ENCODE data around the gene DHRS7C. TPM values are rescaled to one million over a fixed set of nuclear protein-coding genes. Genes with fewer than 3 reads are reported as not detected.

DHRS7C gene
- total and polyA plus RNA-seq, 7 experiments from 2014 or later = not detected

DNA sequence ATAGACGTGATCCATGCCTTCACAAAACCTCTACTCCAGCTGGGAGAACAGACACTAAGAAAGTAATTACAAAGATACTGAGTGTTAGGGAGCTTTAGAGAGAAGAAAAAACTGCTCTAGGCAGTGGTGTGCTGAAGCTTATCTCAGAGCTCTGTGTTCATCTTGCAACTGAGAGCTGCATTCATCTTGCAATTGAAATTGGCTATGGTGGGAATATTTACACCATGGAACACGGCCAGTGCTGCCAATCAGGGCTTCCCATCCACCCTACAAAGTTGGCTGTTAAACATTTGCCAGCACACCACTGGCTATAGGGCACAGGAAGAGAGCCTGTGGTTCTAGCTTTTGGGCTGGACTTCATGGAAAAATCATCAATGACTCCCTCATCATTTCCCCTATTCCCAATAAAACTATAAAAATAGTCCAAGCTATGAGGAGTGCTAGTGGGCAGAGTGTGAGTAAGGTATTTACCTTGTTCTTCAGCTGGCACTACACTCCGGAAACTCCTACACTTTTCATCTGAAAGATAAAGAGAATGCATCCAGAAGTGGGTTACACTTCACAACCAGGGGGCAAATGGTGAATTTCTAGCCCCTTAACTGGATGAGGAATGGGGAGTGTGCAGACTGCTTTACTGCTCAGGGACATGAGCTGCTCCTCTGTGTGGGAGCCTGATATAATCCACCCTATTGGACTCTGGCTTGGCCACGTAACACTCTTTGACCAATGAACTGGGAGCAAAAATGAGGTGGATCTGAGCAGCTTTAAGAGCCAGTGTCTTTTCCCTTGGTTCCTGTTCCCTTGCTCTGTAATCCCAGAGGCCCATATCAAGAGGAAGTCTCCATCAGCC is 18.9 kb upstream of the DHRS7C start:
- Histone ChIP-seq H3K27ac (ENCODE audit: low read depth, low read length) (no peak overlapping the region), H3K4me3 (ENCODE audit: low read length) (no peak overlapping the region), H3K27me3 (ENCODE audit: control insufficient read depth in 2 of 2, insufficient read depth in 2 of 2, low read length in 2 of 2) (no peaks in the 10 kb centered on the region), H3K4me1 (ENCODE audit: control insufficient read depth in 2 of 2, insufficient read depth in 2 of 2, low read length in 2 of 2) (no peaks in the 10 kb centered on the region), H3K9me3 (ENCODE audit: control insufficient read depth in 2 of 3, low read length in 3 of 3) (no peaks in the 10 kb centered on the region), H3K36me3 (ENCODE audit: control insufficient read depth in 2 of 3, insufficient read depth in 3 of 3, low read length in 3 of 3) (no peaks in the 10 kb centered on the region)
- no peak overlapping the region for H3K27ac Mint-ChIP-seq
- H3K9me3 Mint-ChIP-seq = peaks cover 0 to 17% (median 0%) of the 10 kb centered on the region in 11 donors
- intact Hi-C loops (cut with micrococcal nuclease) = no loop called here
- ChIA-PET CTCF (no interaction called here), POLR2A (no interaction called here)
- no peak for ATAC-seq
- peaks cover 0 to 15% (median 7%) of the 10 kb centered on the region in 5 donors for H3K27me3 Mint-ChIP-seq
- H3K4me3 Mint-ChIP-seq = no peak overlapping the region
- no peaks in the 10 kb centered on the region for H3K36me3 Mint-ChIP-seq
- DNase-seq = no peak
- no peaks in the 10 kb centered on the region for H3K4me1 Mint-ChIP-seq

- no peak overlapping the region for H3K27ac ChIP-seq (ENCODE audit: low read depth, low read length)
- intact Hi-C loops (cut with micrococcal nuclease) = no loop called here
- POLR2A ChIA-PET = no interaction called here
These were observed 18.0 kb upstream of the DHRS7C start for GRCh38 chr17:9809409-9809808.

DNA sequence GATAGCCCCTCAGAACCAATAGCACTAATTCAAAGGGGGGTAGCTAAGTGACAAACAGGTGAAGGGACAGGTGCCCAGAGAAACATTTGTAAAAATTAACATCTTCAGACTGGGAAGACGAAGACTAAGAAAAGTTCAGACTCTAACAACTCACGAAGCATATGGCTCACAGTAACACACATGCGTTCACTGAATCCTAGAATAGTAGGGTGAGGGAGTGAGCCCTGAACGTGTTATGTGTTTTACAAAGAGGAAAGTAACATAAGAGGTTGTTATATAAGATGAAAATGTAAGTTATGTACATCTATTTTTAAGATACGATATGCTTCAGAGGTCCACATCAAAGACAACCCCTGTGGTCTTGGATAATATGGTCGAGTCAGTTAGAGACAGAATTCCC is 15.3 kb upstream of the DHRS7C start:
- H3K36me3 Mint-ChIP-seq = no peaks in the 10 kb centered on the region
- ATAC-seq = no peak

More at GRCh38 chr17:9809409-9809808, 18.0 kb upstream of the DHRS7C start:
- ATAC-seq (no peak), DNase-seq (no peak)
- Histone ChIP-seq H3K27me3 (ENCODE audit: control insufficient read depth in 2 of 2, insufficient read depth in 2 of 2, low read length in 2 of 2) (no peaks in the 10 kb centered on the region), H3K9me3 (ENCODE audit: control insufficient read depth in 2 of 3, low read length in 3 of 3) (no peaks in the 10 kb centered on the region), H3K36me3 (ENCODE audit: control insufficient read depth in 2 of 3, insufficient read depth in 3 of 3, low read length in 3 of 3) (no peaks in the 10 kb centered on the region), H3K4me1 (ENCODE audit: control insufficient read depth in 2 of 2, insufficient read depth in 2 of 2, low read length in 2 of 2) (no peaks in the 10 kb centered on the region), H3K4me3 (ENCODE audit: low read length) (no peak overlapping the region)
- H3K27ac Mint-ChIP-seq = no peak overlapping the region
- no peaks in the 10 kb centered on the region for H3K4me1 Mint-ChIP-seq
- peaks cover 0 to 18% (median 13%) of the 10 kb centered on the region in 5 donors for H3K27me3 Mint-ChIP-seq
- H3K4me3 Mint-ChIP-seq = no peak overlapping the region
- H3K36me3 Mint-ChIP-seq = no peaks in the 10 kb centered on the region
- H3K9me3 Mint-ChIP-seq = peaks cover 0 to 24% (median 0%) of the 10 kb centered on the region in 11 donors
- CTCF ChIA-PET = no interaction called here

GRCh38 chr17:9805769-9806168 is 14.4 kb upstream of the DHRS7C start:
- Mint-ChIP-seq H3K4me3 (no peak overlapping the region), H3K36me3 (no peaks in the 10 kb centered on the region), H3K27me3 (peaks cover 0 to 25% (median 12%) of the 10 kb centered on the region in 5 donors), H3K9me3 (peaks cover 0 to 16% (median 3%) of the 10 kb centered on the region in 11 donors), H3K27ac (no peak overlapping the region), H3K4me1 (no peaks in the 10 kb centered on the region)
- Histone ChIP-seq H3K27me3 (ENCODE audit: control insufficient read depth in 2 of 2, insufficient read depth in 2 of 2, low read length in 2 of 2) (no peaks in the 10 kb centered on the region), H3K9me3 (ENCODE audit: control insufficient read depth in 2 of 3, low read length in 3 of 3) (no peaks in the 10 kb centered on the region), H3K36me3 (ENCODE audit: control insufficient read depth in 2 of 3, insufficient read depth in 3 of 3, low read length in 3 of 3) (no peaks in the 10 kb centered on the region), H3K4me3 (ENCODE audit: low read length) (no peak overlapping the region), H3K27ac (ENCODE audit: low read depth, low read length) (no peak overlapping the region), H3K4me1 (ENCODE audit: control insufficient read depth in 2 of 2, insufficient read depth in 2 of 2, low read length in 2 of 2) (no peaks in the 10 kb centered on the region)
- POLR2A ChIA-PET = no interaction called here
- intact Hi-C loops (cut with micrococcal nuclease) = no loop called here
- DNase-seq (no peak), ATAC-seq (no peak)
- CTCF ChIA-PET = no interaction called here

More for the DNA sequence above, 15.3 kb upstream of the DHRS7C start:
- Mint-ChIP-seq H3K27ac (no peak overlapping the region), H3K4me3 (no peak overlapping the region), H3K27me3 (peaks cover 0 to 25% (median 12%) of the 10 kb centered on the region in 5 donors), H3K9me3 (peaks cover 0 to 16% (median 3%) of the 10 kb centered on the region in 11 donors), H3K4me1 (no peaks in the 10 kb centered on the region)
- no peaks in the 10 kb centered on the region for H3K9me3 ChIP-seq (ENCODE audit: control insufficient read depth in 2 of 3, low read length in 3 of 3)
- no peak overlapping the region for H3K4me3 ChIP-seq (ENCODE audit: low read length)
- no peaks in the 10 kb centered on the region for H3K36me3 ChIP-seq (ENCODE audit: control insufficient read depth in 2 of 3, insufficient read depth in 3 of 3, low read length in 3 of 3)
- ChIA-PET POLR2A (no interaction called here), CTCF (no interaction called here)
- intact Hi-C loops (cut with micrococcal nuclease) = no loop called here
- no peak for DNase-seq
- no peaks in the 10 kb centered on the region for H3K27me3 ChIP-seq (ENCODE audit: control insufficient read depth in 2 of 2, insufficient read depth in 2 of 2, low read length in 2 of 2)
- no peak overlapping the region for H3K27ac ChIP-seq (ENCODE audit: low read depth, low read length)
- H3K4me1 ChIP-seq (ENCODE audit: control insufficient read depth in 2 of 2, insufficient read depth in 2 of 2, low read length in 2 of 2) = no peaks in the 10 kb centered on the region

DNA sequence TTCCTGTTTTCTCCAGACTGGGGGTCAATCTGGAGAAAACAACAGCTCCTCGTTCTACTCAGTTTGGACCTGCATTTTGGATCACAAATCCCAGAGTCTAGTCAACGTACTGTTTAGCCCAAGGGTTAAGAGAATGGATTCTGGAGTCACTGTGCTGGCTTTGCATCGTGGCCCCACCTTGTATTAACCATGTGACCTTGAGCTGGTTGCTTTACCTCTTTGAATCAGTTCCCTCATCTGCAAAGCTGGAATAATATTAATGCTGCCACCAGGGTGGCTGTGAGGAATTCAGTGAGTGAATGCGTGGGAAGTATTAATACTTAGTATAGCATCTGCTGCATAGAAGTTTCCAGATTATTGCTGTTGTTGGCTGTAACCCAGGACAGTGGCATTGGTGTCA is 11.3 kb upstream of the DHRS7C start:
- Mint-ChIP-seq H3K27ac (no peak overlapping the region), H3K27me3 (peaks cover 0 to 41% (median 22%) of the 10 kb centered on the region in 5 donors), H3K9me3 (peaks cover 0 to 16% (median 3%) of the 10 kb centered on the region in 11 donors), H3K4me1 (no peaks in the 10 kb centered on the region), H3K36me3 (no peaks in the 10 kb centered on the region), H3K4me3 (no peak overlapping the region)
- intact Hi-C loops (cut with micrococcal nuclease) = no loop called here
- H3K27ac ChIP-seq (ENCODE audit: low read depth, low read length) = no peak overlapping the region
- no peaks in the 10 kb centered on the region for H3K4me1 ChIP-seq (ENCODE audit: control insufficient read depth in 2 of 2, insufficient read depth in 2 of 2, low read length in 2 of 2)
- no peak for ATAC-seq
- H3K4me3 ChIP-seq (ENCODE audit: low read length) = no peak overlapping the region
- CTCF ChIA-PET = no interaction called here
- no peaks in the 10 kb centered on the region for H3K27me3 ChIP-seq (ENCODE audit: control insufficient read depth in 2 of 2, insufficient read depth in 2 of 2, low read length in 2 of 2)
- no peak for DNase-seq
- H3K9me3 ChIP-seq (ENCODE audit: control insufficient read depth in 2 of 3, low read length in 3 of 3) = no peaks in the 10 kb centered on the region
- no peaks in the 10 kb centered on the region for H3K36me3 ChIP-seq (ENCODE audit: control insufficient read depth in 2 of 3, insufficient read depth in 3 of 3, low read length in 3 of 3)
- POLR2A ChIA-PET = no interaction called here

DNA sequence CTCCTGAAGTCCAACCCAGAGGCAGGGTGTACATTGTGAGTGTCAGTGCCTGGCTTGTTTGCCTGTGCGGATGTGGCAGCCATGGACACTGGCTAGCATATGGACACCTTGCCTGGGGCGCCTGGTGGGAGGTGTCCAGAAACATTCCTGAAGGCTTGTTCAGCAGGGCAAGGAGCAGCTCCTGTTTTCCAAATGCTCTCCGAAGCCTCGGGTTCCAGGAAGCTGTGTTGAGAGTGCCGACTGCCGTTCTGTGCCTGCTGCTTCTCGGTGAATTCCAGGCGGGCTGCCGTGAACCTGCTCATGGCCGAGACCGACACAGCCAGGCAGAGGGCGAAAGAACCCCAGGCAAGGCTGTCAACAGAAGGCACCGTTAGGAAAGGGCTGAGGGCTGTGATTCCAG is 10.9 kb upstream of the DHRS7C start:
- no peak overlapping the region for H3K4me3 ChIP-seq (ENCODE audit: low read length)
- POLR2A ChIA-PET = no interaction called here
- H3K36me3 Mint-ChIP-seq = no peaks in the 10 kb centered on the region
- intact Hi-C loops (cut with micrococcal nuclease) = no loop called here
- ATAC-seq (no peak), DNase-seq (no peak)
- CTCF ChIA-PET = no interaction called here
- peaks cover 0 to 45% (median 24%) of the 10 kb centered on the region in 5 donors for H3K27me3 Mint-ChIP-seq
- H3K27me3 ChIP-seq (ENCODE audit: control insufficient read depth in 2 of 2, insufficient read depth in 2 of 2, low read length in 2 of 2) = no peaks in the 10 kb centered on the region
- H3K27ac Mint-ChIP-seq = no peak overlapping the region
- no peaks in the 10 kb centered on the region for H3K36me3 ChIP-seq (ENCODE audit: control insufficient read depth in 2 of 3, insufficient read depth in 3 of 3, low read length in 3 of 3)
- no peak overlapping the region for H3K4me3 Mint-ChIP-seq
- no peaks in the 10 kb centered on the region for H3K9me3 ChIP-seq (ENCODE audit: control insufficient read depth in 2 of 3, low read length in 3 of 3)
- no peak overlapping the region for H3K27ac ChIP-seq (ENCODE audit: low read depth, low read length)
- H3K9me3 Mint-ChIP-seq = peaks cover 0 to 16% (median 3%) of the 10 kb centered on the region in 11 donors
- H3K4me1 ChIP-seq (ENCODE audit: control insufficient read depth in 2 of 2, insufficient read depth in 2 of 2, low read length in 2 of 2) = no peaks in the 10 kb centered on the region
- H3K4me1 Mint-ChIP-seq = no peaks in the 10 kb centered on the region

DNA sequence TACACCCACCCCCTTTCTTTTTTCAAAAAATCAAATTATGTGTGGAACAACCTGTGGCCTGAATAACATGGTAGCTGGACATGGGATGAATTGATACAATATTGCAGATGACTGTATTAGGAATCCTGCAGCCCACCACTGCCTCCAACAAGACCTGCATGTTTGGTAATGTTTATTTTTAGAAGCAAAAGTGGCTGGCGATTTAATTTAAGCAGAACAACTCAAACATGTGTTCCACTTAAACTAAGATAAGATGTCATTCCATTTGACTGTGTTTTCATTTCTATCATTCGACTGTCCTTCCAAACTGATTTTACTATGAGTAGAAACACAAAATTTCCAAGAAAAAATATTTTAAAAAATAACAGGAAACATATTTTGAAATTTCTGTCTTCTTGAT is 10.1 kb upstream of the DHRS7C start:
- no peaks in the 10 kb centered on the region for H3K4me1 ChIP-seq (ENCODE audit: control insufficient read depth in 2 of 2, insufficient read depth in 2 of 2, low read length in 2 of 2)
- H3K4me3 ChIP-seq (ENCODE audit: low read length) = no peak overlapping the region
- no peak overlapping the region for H3K27ac ChIP-seq (ENCODE audit: low read depth, low read length)
- H3K4me1 Mint-ChIP-seq = no peaks in the 10 kb centered on the region
- intact Hi-C loops (cut with micrococcal nuclease) = no loop called here
- POLR2A ChIA-PET = no interaction called here
- H3K27me3 ChIP-seq (ENCODE audit: control insufficient read depth in 2 of 2, insufficient read depth in 2 of 2, low read length in 2 of 2) = no peaks in the 10 kb centered on the region
- no peak overlapping the region for H3K27ac Mint-ChIP-seq
- H3K9me3 Mint-ChIP-seq = peaks cover 0 to 16% (median 3%) of the 10 kb centered on the region in 11 donors
- DNase-seq = no peak
- no peak overlapping the region for H3K4me3 Mint-ChIP-seq
- no peaks in the 10 kb centered on the region for H3K36me3 ChIP-seq (ENCODE audit: control insufficient read depth in 2 of 3, insufficient read depth in 3 of 3, low read length in 3 of 3)
- ATAC-seq = no peak
- H3K9me3 ChIP-seq (ENCODE audit: control insufficient read depth in 2 of 3, low read length in 3 of 3) = no peaks in the 10 kb centered on the region
- H3K36me3 Mint-ChIP-seq = no peaks in the 10 kb centered on the region
- peaks cover 0 to 49% (median 31%) of the 10 kb centered on the region in 5 donors for H3K27me3 Mint-ChIP-seq
- CTCF ChIA-PET = no interaction called here

All from naive thymus-derived CD4-positive, alpha-beta T cell (primary cell).